GM20000 (cell line): Measurements from ENCODE around the gene UBE2J1.
"Not testable (repeated sequence)": the region's sequence is repeated elsewhere in the genome, so short reads cannot be mapped to it uniquely, and the experiment has no call there.

Source experiments
- DNase-seq: peaks from one replicate; pipeline ENCODE4 v3.0.0; 2012; ENCODE audit warnings: low spot score
- CTCF ChIP-seq: IDR thresholded peaks from 2 replicates; pipeline ENCODE4 v1.5.1; 2012; ENCODE audit warnings: mild to moderate bottlenecking, control low read depth; ENCODE audit errors: extremely low read depth, missing control alignments

UBE2J1 gene

GRCh38 chr6:89308525-89309395, 43.8 kb downstream of the UBE2J1 start:
- no peak for TF ChIP-seq CTCF
- DNase-seq: no peak

DNA sequence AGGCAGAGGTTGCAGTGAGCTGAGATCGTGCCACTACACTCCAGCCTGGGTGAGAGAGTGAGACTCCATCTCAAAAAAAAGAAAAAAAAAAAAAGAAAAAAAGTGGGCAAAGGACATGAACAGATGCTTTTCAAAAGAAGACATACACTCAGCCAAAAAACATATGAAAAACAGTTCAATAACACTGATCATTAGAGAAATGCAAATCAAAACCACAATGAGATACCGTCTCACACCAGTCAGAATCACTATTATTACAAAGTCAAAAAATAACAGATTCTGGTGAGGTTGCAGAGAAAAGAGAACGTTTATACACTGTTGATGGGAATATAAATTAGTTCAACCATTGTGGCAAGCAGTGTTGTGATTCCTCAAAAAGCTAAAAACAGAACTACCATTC, 48.0 kb downstream of the UBE2J1 start:
- DNase-seq: not testable (repeated sequence)

DNA sequence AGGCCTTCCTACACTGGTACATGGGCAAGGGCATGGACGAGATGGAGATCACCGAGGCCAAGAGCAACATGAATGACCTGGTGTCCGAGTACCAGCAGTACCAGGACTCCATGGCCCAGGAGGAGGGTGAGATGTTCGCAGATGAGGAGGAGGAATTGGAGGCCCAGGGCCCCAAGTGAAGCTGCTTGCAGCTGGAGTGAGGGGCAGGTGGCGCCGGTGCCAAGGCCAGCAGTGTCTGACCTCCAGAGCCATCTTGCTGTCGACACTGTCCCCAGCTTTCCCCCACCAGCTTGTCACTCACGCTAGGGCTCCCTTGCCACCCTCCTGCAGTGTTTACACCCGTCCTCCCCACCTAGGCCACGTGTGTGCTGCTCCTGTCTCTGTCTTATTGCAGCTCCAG, 49.6 kb downstream of the UBE2J1 start:
- no peak for DNase-seq
- no peak for TF ChIP-seq CTCF

GRCh38 chr6:89302195-89302770, 50.2 kb downstream of the UBE2J1 start:
- TF ChIP-seq CTCF: no peak
- no peak for DNase-seq

DNA sequence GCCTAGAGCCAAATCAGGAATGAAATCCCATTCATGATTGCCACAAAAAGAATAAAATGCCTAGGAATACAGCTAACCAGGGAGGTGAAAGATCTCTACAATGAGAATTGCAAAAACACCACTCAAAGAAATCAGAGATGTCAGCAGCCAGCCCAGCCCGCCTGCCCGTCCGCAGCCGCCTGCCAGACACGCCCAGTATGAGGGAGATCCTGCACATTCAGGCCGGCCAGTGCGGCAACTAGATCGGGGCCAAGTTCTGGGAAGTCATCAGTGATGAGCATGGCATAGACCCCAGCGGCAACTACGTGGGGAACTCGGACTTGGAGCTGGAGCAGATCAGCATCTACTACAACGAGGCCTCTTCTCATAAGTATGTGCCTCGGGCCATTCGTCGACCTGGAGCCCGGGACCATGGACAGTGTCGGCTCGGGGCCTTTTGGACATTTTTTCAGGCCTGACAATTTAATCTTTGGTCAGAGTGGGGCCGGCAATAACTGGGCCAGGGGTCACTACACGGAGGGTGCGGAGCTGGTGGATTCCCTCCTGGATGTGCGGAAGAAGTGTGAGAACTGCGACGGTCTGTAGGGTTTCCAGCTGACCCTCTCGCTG, 50.8 kb downstream of the UBE2J1 start:
- no peak for DNase-seq
- TF ChIP-seq CTCF: no peak

- DNase-seq: no peak
These were observed 53.1 kb downstream of the UBE2J1 start for GRCh38 chr6:89299466-89299850.

More at GRCh38 chr6:89299466-89299850, 53.1 kb downstream of the UBE2J1 start:
- TF ChIP-seq CTCF: no peak
